ENCODE data around the gene RSPH6A.

Gene RSPH6A

DNA sequence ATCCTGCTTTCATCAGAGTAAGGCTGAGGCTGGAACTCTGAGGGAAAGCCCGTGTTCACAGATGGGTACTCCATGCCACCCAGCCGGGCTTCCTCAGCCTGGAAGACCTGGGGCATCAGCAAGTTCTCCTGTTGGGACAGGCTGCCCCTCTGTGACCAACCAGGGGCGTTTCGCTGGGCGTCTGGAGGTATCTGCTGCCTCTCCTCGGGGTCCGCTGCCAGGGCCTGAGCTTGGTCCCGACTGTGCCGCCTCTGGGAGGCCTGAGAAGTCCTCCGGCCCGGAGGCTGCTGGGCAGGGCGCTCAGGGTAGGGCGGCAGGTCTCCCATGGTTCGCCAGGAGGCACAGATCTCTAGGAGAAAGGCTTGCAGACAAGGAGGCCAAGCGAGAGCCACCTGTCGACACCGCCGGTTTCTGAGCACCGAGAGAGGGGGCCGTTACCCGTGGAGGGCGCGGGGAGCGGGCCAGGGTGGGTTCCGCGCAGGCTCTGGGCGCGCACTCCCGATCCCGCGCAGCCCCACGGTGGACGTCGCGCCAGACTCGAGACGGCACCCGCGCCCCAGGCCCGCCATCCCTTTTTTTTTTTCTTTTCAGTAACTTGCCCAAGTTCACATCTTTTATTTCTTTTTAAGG is at the start of gene RSPH6A:
Gene RSPH6A, minus strand, starts transcription at position 458 of the 630 bp plus-strand sequence. Its CDS starts 132 bp downstream, at position 326.
- no peak within 1 kb of the TSS for H3K4me3 ChIP-seq (ENCODE audit: low read depth, low read length)
- TF ChIP-seq CTCF (IDR thresholded peaks at IDR 0.05; ENCODE audit: low read depth, low read length) = no peak

DNA sequence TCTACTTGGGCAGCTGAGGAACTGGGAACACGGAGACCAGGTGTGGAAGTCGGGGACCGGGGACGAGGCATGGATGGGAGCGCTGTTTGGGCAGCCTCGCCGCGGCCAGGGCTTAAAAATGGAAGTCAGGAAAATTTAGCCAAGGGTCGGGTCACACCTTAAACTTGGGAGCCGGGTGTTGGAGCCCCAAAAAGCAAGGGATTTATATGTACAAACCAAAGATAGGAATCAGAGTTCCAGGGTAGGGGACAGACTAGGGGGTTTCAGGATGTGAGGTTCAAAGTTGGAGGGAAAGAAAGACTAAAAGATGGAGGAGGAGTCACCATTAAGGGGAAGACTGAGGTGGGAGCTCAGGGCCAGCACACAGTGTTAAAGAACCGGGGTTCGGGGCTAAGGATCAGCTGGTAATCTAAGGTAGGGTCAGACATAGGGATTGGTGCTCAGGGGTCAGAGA is 49.5 kb upstream of the RSPH6A start:
- no peak for TF ChIP-seq CTCF (IDR thresholded peaks at IDR 0.05; ENCODE audit: low read depth, low read length)
- no peak overlapping the region for H3K4me3 ChIP-seq (ENCODE audit: low read depth, low read length)

- peak within 1 kb of the TSS; percentile 34 for H3K4me3 ChIP-seq (ENCODE audit: low read depth, low read length)
- TF ChIP-seq CTCF (IDR thresholded peaks at IDR 0.05; ENCODE audit: low read depth, low read length) = peak; percentile 43; the same call in 1 of the 2 replicates
Measured at GRCh38 chr19:45863840-45864628, 48.9 kb upstream of the RSPH6A start, which contains the start of gene FOXA3. Gene FOXA3 (plus strand): TSS chr19:45864326. CDS start chr19:45864457, 131 bp downstream.

DNA sequence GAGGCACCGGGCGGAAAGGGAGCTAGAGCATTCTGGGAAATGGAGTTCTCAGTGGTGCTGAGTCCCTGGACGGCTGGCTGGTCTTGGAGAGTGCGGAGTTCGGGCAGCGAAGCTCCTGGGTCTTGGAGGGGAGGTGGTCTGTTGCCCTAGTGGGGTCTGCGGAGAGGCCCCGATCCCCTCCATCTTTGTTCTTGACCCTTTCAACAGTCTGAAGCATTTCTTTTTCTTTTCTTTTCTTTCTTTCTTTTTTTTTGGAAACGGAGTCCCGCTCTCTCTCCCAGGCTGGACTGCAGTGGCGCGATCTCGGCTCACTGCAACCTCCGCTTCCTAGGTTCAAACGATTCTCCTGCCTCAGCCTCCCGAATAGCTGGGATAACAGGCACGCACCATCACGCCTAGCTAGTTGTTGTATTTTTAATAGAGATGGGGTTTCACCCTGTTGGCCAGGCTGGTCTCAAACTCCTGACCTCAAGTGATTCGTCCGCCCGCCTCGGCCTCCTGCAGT is 48.3 kb upstream of the RSPH6A start:
- TF ChIP-seq CTCF (IDR thresholded peaks at IDR 0.05; ENCODE audit: low read depth, low read length) = no peak
- H3K4me3 ChIP-seq (ENCODE audit: low read depth, low read length) = peak overlapping the region; percentile 34

- no peak for TF ChIP-seq CTCF (IDR thresholded peaks at IDR 0.05; ENCODE audit: low read depth, low read length)
- H3K4me3 ChIP-seq (ENCODE audit: low read depth, low read length) = peak within 1 kb of the TSS; percentile 94
Measured at GRCh38 chr19:45862564-45863334, 47.6 kb upstream of the RSPH6A start, which contains the start of gene SYMPK. Gene SYMPK (minus strand): TSS chr19:45863147. CDS start chr19:45854495, 8,652 bp downstream.

DNA sequence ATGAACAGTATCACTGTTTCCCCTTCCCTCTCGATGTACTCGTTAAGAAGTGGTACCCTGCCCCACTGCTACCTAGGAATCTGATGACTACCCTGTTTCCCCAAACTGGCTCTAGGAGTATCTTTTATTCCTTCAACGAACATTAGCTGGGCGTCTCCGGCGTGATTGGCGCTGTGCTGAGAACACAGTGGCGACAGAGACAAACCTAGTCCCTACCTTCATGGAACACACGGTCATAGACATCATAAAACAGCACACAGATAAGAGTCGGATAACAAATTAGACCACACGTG is 47.1 kb upstream of the RSPH6A start:
- TF ChIP-seq CTCF (IDR thresholded peaks at IDR 0.05; ENCODE audit: low read depth, low read length) = no peak
- H3K4me3 ChIP-seq (ENCODE audit: low read depth, low read length) = peak overlapping the region; percentile 94
